ENCODE data around the gene RNU1-4.

DNA sequence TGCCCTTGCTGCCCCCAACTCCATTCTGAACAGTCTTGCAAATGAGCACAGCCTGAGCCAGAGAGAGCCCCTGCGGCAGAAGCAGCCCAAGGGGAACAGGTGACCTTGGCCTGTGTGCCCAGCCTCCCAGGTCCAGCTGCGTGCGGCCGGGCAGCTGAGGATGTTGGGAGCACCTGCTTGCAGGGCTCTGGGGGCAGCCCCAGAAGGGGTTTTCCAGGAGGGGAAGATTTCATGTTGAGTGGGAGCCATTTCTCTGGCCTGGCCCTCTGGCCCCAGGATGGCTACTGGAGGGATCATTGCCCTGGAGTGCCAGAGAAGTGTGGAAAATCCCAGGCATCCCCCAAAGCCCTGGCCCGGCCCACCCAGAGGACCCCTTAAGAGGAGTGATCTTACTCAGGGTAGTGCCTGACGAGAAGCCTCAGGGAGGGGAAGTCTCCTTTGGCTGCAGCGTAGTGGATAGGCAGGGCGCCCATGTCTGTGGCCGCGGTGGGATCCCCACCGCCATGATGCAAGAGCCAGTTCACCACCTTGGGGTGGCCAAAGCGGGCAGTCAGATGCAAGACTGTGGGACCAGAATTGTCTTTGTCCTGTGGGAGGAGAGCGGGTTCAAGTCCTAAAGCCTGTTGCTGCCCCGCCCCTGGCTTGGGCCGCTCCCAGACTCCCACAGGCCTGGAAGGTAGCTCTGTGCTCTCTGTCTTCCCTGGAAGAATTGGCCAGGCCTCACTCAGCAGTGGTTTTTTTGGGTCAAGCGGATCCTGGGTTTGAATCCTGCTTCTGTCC, 20.6 kb upstream of the RNU1-4 start:
- no peak for TF ChIP-seq POLR2AphosphoS5 (IDR thresholded peaks at IDR 0.05)
- TF ChIP-seq POLR2A (IDR thresholded peaks at IDR 0.05), result no peak

Data from spleen (tissue), 3 donors.